GM12878 (cell line): ENCODE data around the gene ZNF462. TPM values are rescaled to one million over a fixed set of nuclear protein-coding genes. Genes with fewer than 3 reads are reported as not detected.

Experiments
- ATAC-seq: fragments of 200-7000 bp; cut with Tn5 transposase; 3 replicates; pipeline ENCODE4 v1.9.1; 2020; ENCODE audit warnings: mild to moderate bottlenecking, moderate library complexity
- BruUV-seq: library from RNA; stranded (reverse); fragments of 400-500 nt; replicated peaks from 2 replicates; lab custom pipeline; 2021; lab: Mats Ljungman, UMichigan
- CTCF ChIA-PET: fragments of 300-600 bp; sonication (Branson Sonifier 250); formaldehyde crosslinking; extraction: SDS; loops from one replicate; lab custom pipeline; 2021; ENCODE audit warnings: inconsistent platforms; lab: Yijun Ruan, JAX
- POLR2A ChIA-PET: fragments of 350-600 bp; formaldehyde crosslinking; extraction: SDS; loops from one replicate; lab custom pipeline; 2021; ENCODE audit warnings: inconsistent platforms; lab: Charles Lee
- RAD21 ChIA-PET: fragments of 300-600 bp; sonication (Branson Sonifier 250); formaldehyde crosslinking; loops from one replicate; lab custom pipeline; 2023; ENCODE audit warnings: antibody characterized with exemption; ENCODE audit not compliant: unreplicated experiment; lab: Charles Lee
- SMC1A ChIA-PET: fragments of 300-600 bp; sonication (Branson Sonifier 250); formaldehyde crosslinking; loops from one replicate; lab custom pipeline; 2023; ENCODE audit not compliant: unreplicated experiment, uncharacterized antibody; lab: Charles Lee
- DNase-seq: peaks from one replicate; pipeline ENCODE4 v3.0.0-alpha.2; 2011; ENCODE audit warnings: low read depth, low spot score
- FAIRE-seq: peaks from 3 replicates; lab custom pipeline; 2011; peaks lifted over from hg19 to GRCh38; lab: Jason Lieb, UNC
- H2AFZ ChIP-seq: 2 replicates; pipeline ENCODE4 v1.6.0; 2011; ENCODE audit warnings: low read depth, low read length, control low read depth; ENCODE audit not compliant: control insufficient read depth
- H3K27ac ChIP-seq: 2 replicates; pipeline ENCODE4 v1.5.1; 2011; ENCODE audit warnings: control low read depth; ENCODE audit not compliant: control insufficient read depth, insufficient read depth
- H3K27me3 ChIP-seq, 2 experiments: replicated peaks in 1 of 2; 2 replicates each; pipeline versions ENCODE4 v1.6.0 to v1.6.1; 2011; ENCODE audit warnings: low read length in 1 of 2; ENCODE audit not compliant: control insufficient read depth in 2 of 2, insufficient read depth in 2 of 2
- H3K36me3 ChIP-seq, 2 experiments: 2 replicates each; pipeline ENCODE4 v1.5.1; 2011; ENCODE audit warnings: low read length in 1 of 2; ENCODE audit not compliant: control insufficient read depth in 2 of 2, insufficient read depth in 2 of 2
- H3K4me1 ChIP-seq: 2 replicates; pipeline ENCODE4 v1.6.1; 2011; ENCODE audit warnings: mild to moderate bottlenecking, low read length, moderate library complexity, mixed read lengths; ENCODE audit not compliant: control insufficient read depth, insufficient read depth
- H3K4me2 ChIP-seq: 2 replicates; pipeline ENCODE4 v1.6.0; 2011; ENCODE audit warnings: control low read depth; ENCODE audit not compliant: control insufficient read depth, insufficient read depth
- H3K4me3 ChIP-seq: fragments of 200-600 bp; sonication (generic); 2 replicates; pipeline ENCODE4 v1.5.1; 2016
- H3K79me2 ChIP-seq: 2 replicates; pipeline ENCODE4 v1.6.0; 2011; ENCODE audit warnings: low read length; ENCODE audit not compliant: control insufficient read depth, insufficient read depth
- H3K9ac ChIP-seq: 2 replicates; pipeline ENCODE4 v1.8.0; 2011; ENCODE audit warnings: low read length, control low read depth, mixed read lengths; ENCODE audit not compliant: control insufficient read depth, insufficient read depth
- H3K9me3 ChIP-seq: replicated peaks from 3 replicates; pipeline ENCODE4 v1.5.1; 2011; ENCODE audit warnings: mild to moderate bottlenecking, low read length; ENCODE audit not compliant: control insufficient read depth, insufficient read depth
- H4K20me1 ChIP-seq: 2 replicates; pipeline ENCODE4 v1.6.0; 2011; ENCODE audit not compliant: control insufficient read depth, insufficient read depth
- CEBPB ChIP-seq, 2 experiments: fragments of 150-350 bp in 1 of 2; IDR thresholded peaks; 2 replicates each; pipeline ENCODE4 v1.6.1; 2012 to 2014; ENCODE audit warnings: low read depth in 2 of 2, low read length in 2 of 2, borderline replicate concordance in 1 of 2, inconsistent platforms in 1 of 2
- CHD2 ChIP-seq: IDR thresholded peaks from 2 replicates; pipeline ENCODE4 v1.6.1; 2011; ENCODE audit warnings: low read depth, low read length, improper control_type of control experiment, borderline replicate concordance
- FOXK2 ChIP-seq: fragments of 450-650 bp; IDR thresholded peaks from 2 replicates; pipeline ENCODE4 v1.6.1; 2017; ENCODE audit warnings: mild to moderate bottlenecking, moderate library complexity
- FOXM1 ChIP-seq: IDR thresholded peaks from 2 replicates; pipeline ENCODE4 v1.6.1; 2012; ENCODE audit warnings: low read depth, mild to moderate bottlenecking, inconsistent platforms, low read length, moderate library complexity
- IKZF1 ChIP-seq: fragments of 450-650 bp; conservative IDR thresholded peaks from 2 replicates; pipeline ENCODE4 v1.6.1; 2017; ENCODE audit warnings: antibody characterized with exemption, mild to moderate bottlenecking
- NFYB ChIP-seq: IDR thresholded peaks from 2 replicates; pipeline ENCODE4 v1.6.1; 2011; ENCODE audit warnings: low read depth, mild to moderate bottlenecking, low read length, improper control_type of control experiment, moderate library complexity; ENCODE audit not compliant: insufficient read depth
- PAX5 ChIP-seq: IDR thresholded peaks from 2 replicates; pipeline ENCODE4 v1.6.1; 2011; ENCODE audit warnings: low read depth, low read length, borderline replicate concordance
- ZNF207 ChIP-seq: fragments of 450-650 bp; IDR thresholded peaks from 2 replicates; pipeline ENCODE4 v1.6.1; 2014; ENCODE audit warnings: antibody characterized with exemption, mild to moderate bottlenecking, borderline replicate concordance
- WGBS: methylation state at CpG from one replicate; pipeline ENCODE4 v1.1.6; 2016; ENCODE audit warnings: low lambda C conversion rate; ENCODE audit not compliant: insufficient replicate concordance, insufficient coverage; ENCODE audit errors: missing lambda C conversion rate; 5-methylcytosine and 5-hydroxymethylcytosine counted together
- in situ Hi-C: fragments of 300-500 bp; cut with MboI; formaldehyde crosslinking; loops from 9 replicates; pipeline ENCODE4 v1.14.3; 2018; ENCODE audit warnings: mixed read lengths
- intact Hi-C: fragments of 100-400 bp; cut with micrococcal nuclease; formaldehyde crosslinking; loops from one replicate; pipeline ENCODE4 v1.14.2; 2022; ENCODE audit not compliant: unreplicated experiment
- polyA plus RNA-seq, 11 experiments: library from polyadenylated mRNA; depleted of rRNA in 4 of 11; unstranded in 6 of 11; stranded (reverse) in 5 of 11; fragments of >200 nt; fragmentation: Nextera tagmentation in 4 of 11; fragmentation: Illumina TruSeq in 1 of 11; extraction: Ambion mirVana in 4 of 11; extraction: Trizol in 1 of 11; gene quantifications; 1 replicate in 1 of 11; 2 replicates in 10 of 11; pipeline versions ENCODE4 v1.2.1 to v1.2.3, GENCODE V29; 2011 to 2016; ENCODE audit warnings: inconsistent platforms in 2 of 11, missing spikeins in 2 of 11, low read depth in 1 of 11
- total RNA-seq, 4 experiments: library from RNA; depleted of rRNA in 3 of 4; stranded (reverse); fragments of >200 nt in 3 of 4; fragmentation: Illumina TruSeq in 1 of 4; extraction: Trizol in 1 of 4; gene quantifications; 2 replicates each; pipeline versions ENCODE4 v1.2.1 to v1.2.3, GENCODE V29; 2013 to 2021

The ZNF462 gene
- total and polyA plus RNA-seq, 10 of the 15 experiments (the other 5 are each of a cell fraction or from before 2014, with no cell fraction given) = 0.27 to 13.7 (median 0.55) TPM

DNA sequence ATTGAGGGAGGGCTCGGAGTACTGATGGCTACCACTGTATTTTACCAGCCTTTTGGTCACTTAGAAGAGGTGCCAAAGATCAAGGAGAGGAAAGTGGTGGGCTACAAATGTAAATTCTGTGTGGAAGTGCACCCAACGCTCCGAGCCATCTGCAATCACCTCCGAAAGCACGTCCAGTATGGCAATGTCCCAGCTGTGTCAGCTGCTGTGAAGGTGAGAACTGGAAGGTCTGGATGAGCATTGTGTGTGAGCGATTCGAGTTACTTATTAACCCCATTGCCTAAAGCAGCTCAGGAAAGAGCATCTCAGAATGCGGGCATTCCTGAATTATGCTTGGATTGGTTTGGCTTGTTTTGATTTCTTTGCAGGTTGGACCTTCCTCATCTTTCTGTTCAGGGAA is 67.5 kb downstream of the ZNF462 start (continued):
- TF ChIP-seq CHD2 (no peak), FOXM1 (no peak), IKZF1 (no peak)

DNA sequence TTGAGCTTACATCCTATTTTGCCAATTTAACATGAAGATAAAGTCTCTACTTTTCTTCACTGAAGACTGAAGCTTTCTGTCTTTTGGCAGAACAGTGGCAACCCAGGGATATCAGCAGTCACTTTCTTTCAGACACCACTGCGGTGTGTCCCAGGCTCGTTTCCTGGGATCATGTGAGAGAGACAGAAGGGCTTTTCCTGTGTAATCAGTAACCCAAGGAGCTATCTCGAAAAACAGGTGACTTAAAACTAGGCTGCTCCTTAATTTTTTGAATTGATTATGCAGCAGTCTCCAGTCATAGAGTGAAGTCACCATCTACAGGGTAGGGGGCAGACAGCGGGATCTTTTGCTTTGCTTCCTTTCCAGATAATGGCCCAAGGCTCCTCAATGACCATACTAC is 68.5 kb downstream of the ZNF462 start:
- ChIA-PET RAD21 (no interaction called here), CTCF (interaction anchor here (1.4 to 2.1 kb wide), 4 partner anchors 9 to 66 kb away, joined by 3 to 5 read pairs (median 4); no protein-coding TSS in a partner anchor), POLR2A (no interaction called here), SMC1A (interaction anchor here (0.9 to 7.4 kb wide), 4 partner anchors 8 to 40 kb away, joined by 4 to 43 read pairs (median 9); no protein-coding TSS in a partner anchor)
- H3K9me3 ChIP-seq = no peaks in the 10 kb centered on the region; the same call in 2 of the 3 replicates
- H3K27me3 ChIP-seq = no peaks in the 10 kb centered on the region; a peak in 1 of 4 replicates
- H3K4me2 ChIP-seq = no peak overlapping the region
- H3K4me1 ChIP-seq = no peaks in the 10 kb centered on the region
- H3K9ac ChIP-seq = no peak overlapping the region
- ATAC-seq (no peak), FAIRE-seq (no peak), DNase-seq (no peak)
- in situ Hi-C loops = no loop called here
- no peaks in the 10 kb centered on the region for H3K79me2 ChIP-seq
- no peak overlapping the region for H2AFZ ChIP-seq
- no peak overlapping the region for H3K27ac ChIP-seq
- WGBS = 50% methylated on average over 4 of the region's 4 CpGs
- H3K4me3 ChIP-seq = no peak overlapping the region
- peaks cover 0 to 15% of the 10 kb centered on the region in 2 experiments; a peak in 2 of 4 replicates for H3K36me3 ChIP-seq
- H4K20me1 ChIP-seq = no peaks in the 10 kb centered on the region
- BruUV-seq = no TSS peak
- intact Hi-C loops = no loop called here
- TF ChIP-seq NFYB (no peak), FOXK2 (no peak), PAX5 (no peak), CEBPB (IDR thresholded peaks at IDR 0.05; ENCODE audit: borderline replicate concordance in 1 of 2, low read depth in 2 of 2, low read length in 2 of 2) (no peak), ZNF207 (no peak)
